Erythroblast (primary cell): ENCODE results near the gene RASA4.
"Not testable (repeated sequence)": the region's sequence is repeated elsewhere in the genome, so short reads cannot be mapped to it uniquely, and the experiment has no call there.

ENCODE experiments used
- GATA1 ChIP-seq: IDR thresholded peaks from 2 replicates; pipeline ENCODE4 v1.6.1; 2011; ENCODE audit warnings: low read depth, mild to moderate bottlenecking, control low read depth, low read length, moderate library complexity
- POLR2A ChIP-seq: IDR thresholded peaks from 2 replicates; pipeline ENCODE4 v1.6.1; 2011; ENCODE audit warnings: mild to moderate bottlenecking, low read length

DNA sequence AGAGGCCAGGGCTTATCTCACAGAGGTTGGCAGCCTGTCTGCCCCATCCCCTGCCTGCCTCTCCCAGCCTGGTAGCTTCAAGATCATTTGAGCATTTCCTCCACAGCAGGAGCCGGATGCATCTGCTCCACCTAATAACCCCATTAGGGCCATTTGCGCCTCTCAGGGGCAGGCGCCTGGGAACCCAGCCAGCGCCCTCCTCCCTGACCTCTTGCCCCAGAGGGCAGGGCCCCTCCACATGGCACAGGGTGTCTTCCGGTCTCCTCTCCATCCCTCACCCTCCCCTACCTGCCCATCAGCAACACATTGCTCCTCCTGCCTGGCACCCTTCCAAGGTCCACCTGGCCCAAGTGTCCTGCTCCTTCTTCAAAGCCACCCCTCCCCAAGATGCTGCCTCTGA, 18.8 kb upstream of the RASA4 start:
- not testable (repeated sequence) for TF ChIP-seq POLR2A, GATA1
